WERI-Rb-1 (cell line): ENCODE data around the gene NHS.
"Not testable (repeated sequence)": the region's sequence is repeated elsewhere in the genome, so short reads cannot be mapped to it uniquely, and the experiment has no call there.

ENCODE experiments used
- DNase-seq: peaks from one replicate; pipeline ENCODE4 v3.0.0-alpha.2; 2020
- H3K27ac ChIP-seq: fragments of 250-450 bp; sonication (Bioruptor Pico); 2 replicates; pipeline ENCODE4 v1.5.1; 2020; ENCODE audit warnings: mild to moderate bottlenecking, moderate library complexity
- H3K27me3 ChIP-seq: fragments of 250-450 bp; sonication (Bioruptor Pico); 2 replicates; pipeline ENCODE4 v1.5.1; 2021; ENCODE audit warnings: mild to moderate bottlenecking, low read depth, moderate library complexity; ENCODE audit not compliant: insufficient read depth, severe bottlenecking
- H3K36me3 ChIP-seq: fragments of 250-450 bp; sonication (Bioruptor Pico); 2 replicates; pipeline ENCODE4 v1.5.1; 2020; ENCODE audit warnings: mild to moderate bottlenecking, moderate library complexity
- H3K4me3 ChIP-seq: 2 replicates; pipeline ENCODE4 v1.5.1; 2011; ENCODE audit warnings: low read depth, mild to moderate bottlenecking, control low read depth, low read length
- H3K9me3 ChIP-seq: fragments of 250-450 bp; sonication (Bioruptor Pico); 2 replicates; pipeline ENCODE4 v1.5.1; 2021; ENCODE audit warnings: mild to moderate bottlenecking, moderate library complexity; ENCODE audit not compliant: severe bottlenecking
- CTCF ChIP-seq: IDR thresholded peaks from 2 replicates; pipeline ENCODE4 v1.5.1; 2011; ENCODE audit warnings: low read depth, mild to moderate bottlenecking, control low read depth, inconsistent platforms, low read length

NHS gene

GRCh38 chrX:17440258-17440657 is 65.3 kb downstream of the NHS start:
- Histone ChIP-seq H3K4me3 (no peak overlapping the region), H3K9me3 (no peaks in the 10 kb centered on the region), H3K27ac (no peak overlapping the region), H3K36me3 (no peaks in the 10 kb centered on the region), H3K27me3 (peaks cover 30% of the 10 kb centered on the region)
- DNase-seq = no peak
- no peak for TF ChIP-seq CTCF

DNA sequence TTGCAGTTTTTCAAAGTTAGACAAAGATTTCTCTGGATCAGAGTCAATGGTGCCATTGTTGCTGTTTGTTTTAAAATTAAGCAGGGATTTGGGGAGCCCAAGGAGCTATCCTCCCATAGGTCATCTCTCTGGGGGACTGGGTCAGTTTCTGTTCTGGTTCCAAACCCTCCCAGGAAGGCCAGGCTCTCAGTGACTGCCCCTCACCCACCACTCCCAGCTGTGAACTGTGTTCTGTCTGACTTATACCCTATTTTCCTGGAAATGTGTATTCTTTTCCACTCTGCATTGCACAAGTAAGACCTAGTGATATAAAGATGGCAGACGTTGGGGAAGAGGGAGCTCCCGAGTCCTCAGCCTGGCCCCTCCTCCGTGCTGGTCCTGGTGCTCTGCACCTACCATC is 65.8 kb downstream of the NHS start:
- no peaks in the 10 kb centered on the region for H3K36me3 ChIP-seq
- DNase-seq = no peak
- no peak overlapping the region for H3K27ac ChIP-seq
- H3K9me3 ChIP-seq = no peaks in the 10 kb centered on the region
- no peak overlapping the region for H3K4me3 ChIP-seq
- H3K27me3 ChIP-seq = peaks cover 28% of the 10 kb centered on the region
- TF ChIP-seq CTCF = no peak

GRCh38 chrX:17441965-17442364 is 67.0 kb downstream of the NHS start:
- no peak overlapping the region for H3K4me3 ChIP-seq
- DNase-seq = no peak
- no peaks in the 10 kb centered on the region for H3K9me3 ChIP-seq
- no peak overlapping the region for H3K27ac ChIP-seq
- H3K27me3 ChIP-seq = peaks cover 25% of the 10 kb centered on the region
- H3K36me3 ChIP-seq = no peaks in the 10 kb centered on the region
- no peak for TF ChIP-seq CTCF

DNA sequence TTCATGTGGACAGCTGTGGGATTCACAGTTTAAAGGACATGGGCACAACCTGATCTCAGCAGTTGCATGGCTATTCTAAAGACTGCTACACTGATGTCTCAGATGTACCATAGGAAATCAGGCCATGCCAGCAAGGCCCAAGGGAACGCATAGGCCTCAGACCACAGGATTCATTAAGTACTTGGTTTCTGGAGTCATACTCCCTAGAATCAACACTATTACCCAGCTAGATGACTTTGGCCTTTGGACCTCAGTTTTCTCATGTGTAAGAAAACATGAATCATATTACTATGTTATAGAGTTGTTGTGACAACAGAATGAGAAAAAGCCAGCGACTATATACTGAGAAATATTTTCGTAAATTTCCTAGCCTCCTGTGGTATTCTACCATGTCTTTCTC is 67.9 kb downstream of the NHS start:
- TF ChIP-seq CTCF = no peak
- no peak for DNase-seq

DNA sequence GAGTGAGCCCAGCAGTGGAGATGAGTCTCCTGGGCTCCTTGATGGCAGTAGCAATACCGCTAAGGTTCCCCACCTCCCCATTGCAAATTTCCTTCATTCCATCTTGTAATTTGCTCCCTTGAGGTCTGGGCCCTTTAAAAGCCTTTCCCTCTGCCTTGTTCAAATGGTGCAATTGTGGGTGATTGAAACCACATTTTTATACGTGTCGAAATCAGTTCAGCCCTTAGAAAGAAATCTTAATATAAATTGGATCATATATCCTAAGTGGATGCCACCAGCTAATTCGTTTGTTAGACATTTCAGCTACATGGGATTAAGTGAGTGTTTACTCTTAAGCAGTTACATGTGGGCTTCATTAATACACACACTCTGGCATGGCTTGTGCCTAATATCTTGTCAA is 68.6 kb downstream of the NHS start:
- H3K4me3 ChIP-seq = no peak overlapping the region
- H3K9me3 ChIP-seq = no peaks in the 10 kb centered on the region
- H3K27ac ChIP-seq = no peak overlapping the region
- H3K36me3 ChIP-seq = no peaks in the 10 kb centered on the region
- TF ChIP-seq CTCF = no peak
- peaks cover 34% of the 10 kb centered on the region for H3K27me3 ChIP-seq
- no peak for DNase-seq

More for the DNA sequence above, 67.9 kb downstream of the NHS start:
- H3K27ac ChIP-seq = no peak overlapping the region
- no peaks in the 10 kb centered on the region for H3K36me3 ChIP-seq
- H3K9me3 ChIP-seq = no peaks in the 10 kb centered on the region
- H3K27me3 ChIP-seq = peaks cover 28% of the 10 kb centered on the region
- H3K4me3 ChIP-seq = no peak overlapping the region

DNA sequence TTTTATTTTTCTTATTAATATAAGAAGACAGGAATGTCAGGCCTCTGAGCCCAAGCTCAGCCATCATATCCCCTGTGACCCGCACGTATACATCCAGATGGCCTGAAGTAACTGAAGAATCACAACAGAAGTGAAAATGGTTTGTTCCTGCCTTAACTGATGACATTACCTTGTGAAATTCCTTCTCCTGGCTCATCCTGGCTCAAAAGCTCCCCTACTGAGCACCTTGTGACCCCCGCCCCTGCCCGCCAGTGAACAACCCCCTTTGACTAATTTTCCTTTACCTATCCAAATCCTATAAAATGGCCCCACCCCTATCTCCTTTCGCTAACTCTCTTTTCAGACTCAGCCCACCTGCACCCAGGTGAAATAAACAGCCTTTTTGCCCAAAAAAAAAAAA is 71.3 kb downstream of the NHS start:
- not testable (repeated sequence) for H3K9me3 ChIP-seq, DNase-seq, H3K4me3 ChIP-seq

More for the DNA sequence above, 71.3 kb downstream of the NHS start:
- H3K27me3 ChIP-seq = peaks cover 58% of the 10 kb centered on the region
- not testable (repeated sequence) for H3K27ac ChIP-seq, H3K36me3 ChIP-seq
